Mammary epithelial cell (primary cell): ENCODE results near the gene ATG5.

Experiments
- CTCF ChIP-seq, 2 donors: IDR thresholded peaks in 1 of 2; conservative IDR thresholded peaks in 1 of 2; 2 replicates each; pipeline ENCODE4 v1.5.1; 2011 to 2012; ENCODE audit warnings: inconsistent platforms in 2 of 2, low read length in 2 of 2, mild to moderate bottlenecking in 2 of 2, control low read depth in 1 of 2, low read depth in 1 of 2; ENCODE audit not compliant: insufficient read depth in 1 of 2; ENCODE audit errors: extremely low read depth in 1 of 2
- EZH2 ChIP-seq: IDR thresholded peaks from 2 replicates; pipeline ENCODE4 v1.6.1; 2012; ENCODE audit warnings: low read length, inconsistent platforms, borderline replicate concordance

GRCh38 chr6:106214531-106214930 is 111.0 kb downstream of the ATG5 start:
- TF ChIP-seq CTCF (conservative IDR thresholded peaks at IDR 0.05 in 1 of 2, IDR thresholded peaks at IDR 0.05 in 1 of 2; ENCODE audit: extremely low read depth in 1 of 2, insufficient read depth in 1 of 2, low read depth in 1 of 2, low read length in 2 of 2) (no peak), EZH2 (no peak)
